H1 (cell line): Measurements from ENCODE around the gene CABLES2. TPM values are rescaled to one million over a fixed set of nuclear protein-coding genes. Genes with fewer than 3 reads are reported as not detected.
A peak's percentile ranks its signal among the peaks of the same experiment; 100 is the strongest.

ENCODE experiments used
- CTCF ChIA-PET: fragments of 300-600 bp; sonication (Branson Sonifier 250); formaldehyde crosslinking; loops from one replicate; lab custom pipeline; 2021; ENCODE audit not compliant: partially characterized antibody; lab: Charles Lee
- POLR2A ChIA-PET: fragments of 300-600 bp; sonication (Branson Sonifier 250); formaldehyde crosslinking; loops from one replicate; lab custom pipeline; 2021; ENCODE audit warnings: inconsistent platforms; ENCODE audit not compliant: partially characterized antibody; lab: Charles Lee
- DNase-seq, 2 experiments: peaks; one replicate each; pipeline versions ENCODE4 v3.0.0 to v3.0.0-alpha.2; 2010 to 2022; ENCODE audit warnings: low spot score in 2 of 2, low read depth in 1 of 2, mixed read lengths in 1 of 2
- FAIRE-seq: peaks from 2 replicates; lab custom pipeline; 2011; peaks lifted over from hg19 to GRCh38; lab: Jason Lieb, UNC
- H2AFZ ChIP-seq: 2 replicates; pipeline ENCODE4 v1.8.1; 2012; ENCODE audit warnings: low read length, inconsistent platforms
- H2AK5ac ChIP-seq: 2 replicates; pipeline ENCODE4 v1.6.1; 2013; ENCODE audit warnings: low read depth, low read length
- H2BK120ac ChIP-seq: replicated peaks from 2 replicates; pipeline ENCODE3; 2013; ENCODE audit warnings: low read depth, low read length, inconsistent platforms
- H2BK12ac ChIP-seq: 2 replicates; pipeline ENCODE4 v1.6.1; 2013; ENCODE audit warnings: low read depth, low read length
- H2BK15ac ChIP-seq: 2 replicates; pipeline ENCODE4 v1.6.1; 2013; ENCODE audit warnings: low read length
- H2BK20ac ChIP-seq: 2 replicates; pipeline ENCODE4 v1.6.1; 2013; ENCODE audit warnings: low read length
- H2BK5ac ChIP-seq: 2 replicates; pipeline ENCODE4 v1.6.1; 2013; ENCODE audit warnings: low read depth, low read length
- H3K14ac ChIP-seq: 2 replicates; pipeline ENCODE4 v1.6.1; 2013; ENCODE audit warnings: inconsistent platforms; ENCODE audit not compliant: insufficient read length
- H3K18ac ChIP-seq: 2 replicates; pipeline ENCODE4 v1.6.1; 2013; ENCODE audit warnings: low read length; ENCODE audit errors: extremely low read depth
- H3K23ac ChIP-seq: 2 replicates; pipeline ENCODE4 v1.6.1; 2013; ENCODE audit warnings: inconsistent platforms; ENCODE audit not compliant: insufficient read length
- H3K23me2 ChIP-seq: 2 replicates; pipeline ENCODE4 v1.6.1; 2013; ENCODE audit warnings: low read depth, low read length
- H3K27ac ChIP-seq: 2 replicates; pipeline ENCODE4 v1.6.1; 2011; ENCODE audit warnings: low read depth, low read length, inconsistent platforms
- H3K27me3 ChIP-seq, 4 experiments: replicated peaks in 1 of 4; 1 replicate in 1 of 4; 2 replicates in 3 of 4; pipeline versions ENCODE4 v1.6.1 to v1.8.1; 2011 to 2013; ENCODE audit warnings: low read length in 3 of 4, mild to moderate bottlenecking in 3 of 4, inconsistent platforms in 2 of 4, mixed read lengths in 2 of 4, moderate library complexity in 1 of 4; ENCODE audit not compliant: control insufficient read depth in 3 of 4, insufficient read depth in 3 of 4; ENCODE audit errors: extremely low read depth in 1 of 4
- H3K36me3 ChIP-seq, 4 experiments: 2 replicates each; pipeline versions ENCODE4 v1.6.1 to v1.8.1; 2011 to 2013; ENCODE audit warnings: mild to moderate bottlenecking in 4 of 4, low read length in 3 of 4, moderate library complexity in 2 of 4, control low read depth in 1 of 4, inconsistent platforms in 1 of 4; ENCODE audit not compliant: insufficient read depth in 4 of 4, control insufficient read depth in 2 of 4
- H3K4ac ChIP-seq: replicated peaks from 2 replicates; pipeline ENCODE3; 2013; ENCODE audit warnings: low read length, low read depth, mixed read lengths, inconsistent platforms; ENCODE audit not compliant: insufficient read length
- H3K4me1 ChIP-seq, 4 experiments: replicated peaks in 1 of 4; 1 replicate in 1 of 4; 2 replicates in 3 of 4; pipeline versions ENCODE4 v1.6.1 to v1.8.1; 2011 to 2013; ENCODE audit warnings: low read length in 3 of 4, inconsistent platforms in 2 of 4, mixed read lengths in 1 of 4; ENCODE audit not compliant: insufficient read depth in 4 of 4, control insufficient read depth in 3 of 4
- H3K4me2 ChIP-seq, 2 experiments: 2 replicates each; pipeline versions ENCODE4 v1.6.1 to v1.8.1; 2011 to 2013; ENCODE audit warnings: low read depth in 2 of 2, low read length in 2 of 2, control low read depth in 1 of 2, inconsistent platforms in 1 of 2, mild to moderate bottlenecking in 1 of 2; ENCODE audit not compliant: insufficient read depth in 1 of 2
- H3K4me3 ChIP-seq, 4 experiments: fragments of 200-600, 300-600 bp in 1 of 4; sonication (generic), shearing (Covaris generic), sonication (Bioruptor Twin) in 1 of 4; 2 replicates each; pipeline versions ENCODE4 v1.5.1 to v1.8.1; 2011 to 2016; ENCODE audit warnings: low read length in 4 of 4, low read depth in 3 of 4, control low read depth in 2 of 4, inconsistent platforms in 2 of 4, mild to moderate bottlenecking in 2 of 4, mixed read lengths in 1 of 4, moderate library complexity in 1 of 4; ENCODE audit not compliant: insufficient read depth in 2 of 4; ENCODE audit errors: extremely low read depth in 1 of 4
- H3K56ac ChIP-seq: replicated peaks from 2 replicates; pipeline ENCODE3; 2013; ENCODE audit warnings: low read depth, mild to moderate bottlenecking, mixed read lengths, low read length, inconsistent platforms; ENCODE audit not compliant: insufficient read length
- H3K79me1 ChIP-seq: 2 replicates; pipeline ENCODE4 v1.6.1; 2013; ENCODE audit warnings: low read depth, low read length, control low read depth
- H3K79me2 ChIP-seq, 2 experiments: 2 replicates each; pipeline versions ENCODE4 v1.6.1 to v1.8.1; 2012 to 2013; ENCODE audit warnings: low read length in 2 of 2, mild to moderate bottlenecking in 2 of 2, inconsistent platforms in 1 of 2; ENCODE audit not compliant: insufficient read depth in 2 of 2, control insufficient read depth in 1 of 2
- H3K9ac ChIP-seq, 4 experiments: replicated peaks in 1 of 4; 1 replicate in 1 of 4; 2 replicates in 3 of 4; pipeline versions ENCODE4 v1.6.1 to v1.8.1; 2011 to 2013; ENCODE audit warnings: low read depth in 3 of 4, low read length in 3 of 4, control low read depth in 2 of 4, mild to moderate bottlenecking in 2 of 4, moderate library complexity in 2 of 4, inconsistent platforms in 1 of 4; ENCODE audit errors: extremely low read depth in 1 of 4
- H3K9me3 ChIP-seq, 2 experiments: 2 replicates each; pipeline versions ENCODE4 v1.6.1 to v1.8.1; 2012 to 2013; ENCODE audit warnings: mild to moderate bottlenecking in 2 of 2, moderate library complexity in 2 of 2, control low read depth in 1 of 2, inconsistent platforms in 1 of 2, low read depth in 1 of 2, low read length in 1 of 2, mixed read lengths in 1 of 2; ENCODE audit not compliant: insufficient read depth in 2 of 2
- H4K20me1 ChIP-seq, 2 experiments: replicated peaks in 1 of 2; 2 replicates each; pipeline versions ENCODE3 to v1.8.1; 2011 to 2013; ENCODE audit warnings: inconsistent platforms in 2 of 2, low read length in 2 of 2, mild to moderate bottlenecking in 1 of 2; ENCODE audit not compliant: insufficient read depth in 2 of 2, control insufficient read depth in 1 of 2
- H4K5ac ChIP-seq: 2 replicates; pipeline ENCODE4 v1.6.1; 2013; ENCODE audit warnings: low read length, low read depth, mixed read lengths, inconsistent platforms; ENCODE audit not compliant: insufficient read length
- H4K8ac ChIP-seq: 2 replicates; pipeline ENCODE4 v1.8.0; 2013; ENCODE audit warnings: mild to moderate bottlenecking, moderate library complexity, low read length, inconsistent platforms; ENCODE audit not compliant: insufficient read depth; ENCODE audit errors: extremely low read depth
- H4K91ac ChIP-seq: replicated peaks from 2 replicates; pipeline ENCODE3; 2013; ENCODE audit warnings: low read length, mixed read lengths, inconsistent platforms; ENCODE audit not compliant: insufficient read length
- CREB1 ChIP-seq: IDR thresholded peaks from 2 replicates; pipeline ENCODE4 v1.6.1; 2012; ENCODE audit warnings: inconsistent platforms
- EP300 ChIP-seq, 2 experiments: IDR thresholded peaks; 1 replicate in 1 of 2; 2 replicates in 1 of 2; pipeline ENCODE4 v1.6.1; 2011 to 2012; ENCODE audit warnings: low read depth in 2 of 2, low read length in 2 of 2, mild to moderate bottlenecking in 2 of 2, borderline replicate concordance in 1 of 2, inconsistent platforms in 1 of 2, moderate library complexity in 1 of 2
- KDM1A ChIP-seq: fragments of 200-600, 300-600 bp; sonication (generic); IDR thresholded peaks from 2 replicates; pipeline ENCODE4 v1.7.1; 2016; ENCODE audit warnings: mild to moderate bottlenecking, low read length, borderline replicate concordance
- POLR2A ChIP-seq, 2 experiments: IDR thresholded peaks; 1 replicate in 1 of 2; 2 replicates in 1 of 2; pipeline ENCODE4 v1.6.1; 2011; ENCODE audit warnings: low read depth in 2 of 2, low read length in 2 of 2, mild to moderate bottlenecking in 2 of 2; ENCODE audit errors: control extremely low read depth in 1 of 2
- RBBP5 ChIP-seq: IDR thresholded peaks from 2 replicates; pipeline ENCODE4 v1.7.1; 2012; ENCODE audit warnings: low read depth, mild to moderate bottlenecking, inconsistent platforms, low read length, moderate library complexity, borderline replicate concordance
- RFX5 ChIP-seq: IDR thresholded peaks from 2 replicates; pipeline ENCODE4 v1.6.1; 2011; ENCODE audit warnings: low read depth, low read length, improper control_type of control experiment, borderline replicate concordance
- RXRA ChIP-seq: IDR thresholded peaks from 2 replicates; pipeline ENCODE4 v1.6.1; 2011; ENCODE audit warnings: low read depth, mild to moderate bottlenecking, low read length, moderate library complexity; ENCODE audit not compliant: insufficient read depth
- SUZ12 ChIP-seq: fragments of 200-600 bp; sonication (generic); IDR thresholded peaks from 2 replicates; pipeline ENCODE4 v1.6.1; 2012; ENCODE audit warnings: mild to moderate bottlenecking, inconsistent platforms, low read length, moderate library complexity, mixed read lengths
- TBP ChIP-seq: IDR thresholded peaks from 2 replicates; pipeline ENCODE4 v1.6.1; 2011; ENCODE audit warnings: low read depth, low read length, improper control_type of control experiment
- TEAD4 ChIP-seq: IDR thresholded peaks from 2 replicates; pipeline ENCODE4 v1.6.1; 2012; ENCODE audit warnings: low read depth, low read length, inconsistent platforms, mixed read lengths
- ZNF274 ChIP-seq: IDR thresholded peaks from 2 replicates; pipeline ENCODE4 v1.7.0; 2012; ENCODE audit warnings: low read length, borderline replicate concordance; ENCODE audit errors: extremely low read depth
- WGBS, 2 experiments: shearing (Covaris generic) in 1 of 2; methylation state at CpG; one replicate each; pipeline versions ENCODE4 v1.1.6 to v1.1.7; 2013 to 2015; ENCODE audit warnings: low lambda C conversion rate in 2 of 2, mixed read lengths in 2 of 2, inconsistent platforms in 1 of 2, low coverage in 1 of 2, missing lambda C conversion rate in 1 of 2; ENCODE audit not compliant: insufficient replicate concordance in 2 of 2, insufficient coverage in 1 of 2, insufficient read length in 1 of 2; ENCODE audit errors: extremely low coverage in 1 of 2, missing lambda C conversion rate in 1 of 2; 5-methylcytosine and 5-hydroxymethylcytosine counted together
- polyA plus RNA-seq, 7 experiments: library from polyadenylated mRNA; depleted of rRNA in 3 of 7; stranded (reverse) in 5 of 7; unstranded in 2 of 7; fragments of >200 nt in 5 of 7; fragments of 200-250 nt in 2 of 7; gene quantifications; 1 replicate in 5 of 7; 2 replicates in 1 of 7; 4 replicates in 1 of 7; pipeline versions ENCODE4 v1.2.1 to v1.2.3, GENCODE V29; 2011 to 2013; ENCODE audit warnings: missing spikeins in 2 of 7, mixed read lengths in 2 of 7
- total RNA-seq: library from RNA; stranded (reverse); fragmentation: NEBNext Ultra II Directional; extraction: Animal tissue kit (Norgen Biotek cat#: 25700); gene quantifications from 2 replicates; pipeline ENCODE4 v1.2.1, GENCODE V29; 2021
- TF ChIP-seq, protein P1 (sequence below): IDR thresholded peaks from 2 replicates; pipeline ENCODE4 v1.6.1; 2012; ENCODE audit warnings: inconsistent platforms

CABLES2 gene
- total and polyA plus RNA-seq, 2 of the 8 experiments (the other 6 are each of a cell fraction or from before 2014, with no cell fraction given) = 8.0 to 8.8 TPM

DNA sequence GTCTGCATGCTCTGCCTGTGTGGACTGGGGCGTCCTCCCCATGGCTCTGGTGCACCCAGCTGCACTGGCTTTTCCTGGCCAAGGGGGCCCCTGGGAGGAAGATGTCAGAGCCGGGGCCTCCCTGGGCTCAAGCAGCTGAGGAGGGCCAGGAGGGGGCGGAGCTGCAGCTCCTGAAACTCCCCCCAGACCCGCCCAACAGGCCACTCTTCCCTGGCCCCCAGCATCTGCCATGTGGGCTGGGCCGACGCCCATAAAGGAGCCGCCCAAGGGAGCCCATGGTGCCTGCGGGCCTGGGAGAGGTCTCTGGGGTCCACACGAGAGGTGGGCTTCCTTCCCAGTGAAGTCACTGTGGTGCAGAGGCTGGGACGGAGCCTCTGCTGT lies 16.2 kb upstream of the CABLES2 start:
- TF ChIP-seq EP300 (IDR thresholded peaks at IDR 0.05; ENCODE audit: borderline replicate concordance in 1 of 2, low read depth in 2 of 2, low read length in 2 of 2) (no peak), TEAD4 (no peak), ZNF274 (no peak), SUZ12 (no peak), RXRA (no peak), KDM1A (no peak), RFX5 (no peak), RBBP5 (no peak), TBP (no peak), CREB1 (no peak), POLR2A (IDR thresholded peaks at IDR 0.05; ENCODE audit: control extremely low read depth in 1 of 2, low read depth in 2 of 2, low read length in 2 of 2) (no peak)
- TF ChIP-seq, protein P1, sequence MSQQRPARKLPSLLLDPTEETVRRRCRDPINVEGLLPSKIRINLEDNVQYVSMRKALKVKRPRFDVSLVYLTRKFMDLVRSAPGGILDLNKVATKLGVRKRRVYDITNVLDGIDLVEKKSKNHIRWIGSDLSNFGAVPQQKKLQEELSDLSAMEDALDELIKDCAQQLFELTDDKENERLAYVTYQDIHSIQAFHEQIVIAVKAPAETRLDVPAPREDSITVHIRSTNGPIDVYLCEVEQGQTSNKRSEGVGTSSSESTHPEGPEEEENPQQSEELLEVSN = no peak
- TF ChIP-seq, all 59 proteins: peak for 0
- Histone ChIP-seq H3K4ac (no peak overlapping the region), H3K23me2 (no peaks in the 10 kb centered on the region; the same call in 1 of the 2 replicates), H2AFZ (no peak overlapping the region), H4K8ac (0 out of 2 replicates have a peak overlapping the region, but pooled peaks have one; percentile 5), H2AK5ac (no peak overlapping the region), H2BK15ac (no peak overlapping the region), H2BK20ac (no peak overlapping the region), H3K4me1 (peaks cover 0 to 32% (median 17%) of the 10 kb centered on the region in 4 experiments; a peak in 6 of 7 replicates), H2BK120ac (no peak overlapping the region), H4K5ac (no peak overlapping the region), H3K79me2 (no peaks in the 10 kb centered on the region), H3K18ac (no peak overlapping the region), H3K27ac (no peak overlapping the region), H4K91ac (no peak overlapping the region), H4K20me1 (peaks cover 0 to 8% of the 10 kb centered on the region in 2 experiments), H3K4me2 (no peak overlapping the region), H3K56ac (no peak overlapping the region), H2BK5ac (no peak overlapping the region), H3K4me3 (no peak overlapping the region), H3K9ac (no peak overlapping the region), H3K79me1 (no peaks in the 10 kb centered on the region), H3K9me3 (no peaks in the 10 kb centered on the region), H3K27me3 (no peaks in the 10 kb centered on the region), H3K23ac (no peak overlapping the region), H3K14ac (no peak overlapping the region), H3K36me3 (no peaks in the 10 kb centered on the region; a peak in 1 of 8 replicates), H2BK12ac (no peak overlapping the region)
- ChIA-PET CTCF (interaction anchor here (0.8 to 10.8 kb wide), 8 partner anchors 11 to 369 kb away, joined by 3 to 104 read pairs (median 3); no protein-coding TSS in a partner anchor), POLR2A (interaction anchor here (1.0 to 3.4 kb wide), 3 partner anchors 9 to 30 kb away, joined by 3 to 15 read pairs (median 3); no protein-coding TSS in a partner anchor)
- no peak for DNase-seq
- 84% methylated on average over 9 of the region's 10 CpGs; no CpG with 5 or more reads in 1 of the 2 experiments for WGBS, 2 experiments
- FAIRE-seq = no peak
